Progenitor cell of endocrine pancreas (in vitro differentiated cells): ENCODE results near the gene HPCAL1. TPM values are rescaled to one million over a fixed set of nuclear protein-coding genes. Genes with fewer than 3 reads are reported as not detected.

Source experiments
- DNase-seq: peaks from one replicate; pipeline ENCODE4 v3.0.0; 2021; ENCODE audit warnings: low spot score; ENCODE audit not compliant: unreplicated experiment
- H3K27ac Mint-ChIP-seq: 2 replicates; pipeline ENCODE4 v1.8.0; 2021; ENCODE audit warnings: mild to moderate bottlenecking, moderate library complexity, mixed read lengths
- H3K27me3 Mint-ChIP-seq: 2 replicates; pipeline ENCODE4 v1.8.0; 2021; ENCODE audit warnings: mixed read lengths
- H3K36me3 Mint-ChIP-seq: 2 replicates; pipeline ENCODE4 v1.8.0; 2022; ENCODE audit warnings: mixed read lengths; ENCODE audit not compliant: insufficient read depth
- H3K4me1 Mint-ChIP-seq: 2 replicates; pipeline ENCODE4 v1.8.0; 2021; ENCODE audit warnings: low read depth, mixed read lengths
- H3K4me3 Mint-ChIP-seq: 2 replicates; pipeline ENCODE4 v1.8.0; 2021; ENCODE audit warnings: low read depth, mild to moderate bottlenecking, moderate library complexity, mixed read lengths
- H3K9me3 Mint-ChIP-seq: 2 replicates; pipeline ENCODE4 v1.8.0; 2021; ENCODE audit warnings: low read depth, mixed read lengths
- CTCF ChIP-seq: fragments of 200-600 bp; sonication (generic); IDR thresholded peaks from one replicate; pipeline ENCODE4 v1.5.0; 2021; ENCODE audit warnings: antibody characterized with exemption, mild to moderate bottlenecking; ENCODE audit not compliant: unreplicated experiment
- total RNA-seq: library from RNA; stranded (reverse); gene quantifications from 2 replicates; pipeline ENCODE4 v1.2.1, GENCODE V29; 2021

HPCAL1 gene
- total RNA-seq, 1 donor from 2014 or later, result 16.5 TPM

- H3K4me3 Mint-ChIP-seq, result no peak overlapping the region
- TF ChIP-seq CTCF, result no peak
- no peaks in the 10 kb centered on the region for H3K9me3 Mint-ChIP-seq
- no peaks in the 10 kb centered on the region for H3K27me3 Mint-ChIP-seq
- no peak overlapping the region for H3K27ac Mint-ChIP-seq
- no peak for DNase-seq
- peaks cover 14% of the 10 kb centered on the region for H3K4me1 Mint-ChIP-seq
- H3K36me3 Mint-ChIP-seq, result no peaks in the 10 kb centered on the region
Measured at GRCh38 chr2:10374362-10374943, 71.7 kb downstream of the HPCAL1 start.

- no peaks in the 10 kb centered on the region for H3K36me3 Mint-ChIP-seq
- DNase-seq, result no peak
- H3K4me1 Mint-ChIP-seq, result peaks cover 6% of the 10 kb centered on the region
- peaks cover 2% of the 10 kb centered on the region for H3K27me3 Mint-ChIP-seq
- no peak for TF ChIP-seq CTCF
- no peak overlapping the region for H3K27ac Mint-ChIP-seq
- H3K9me3 Mint-ChIP-seq, result no peaks in the 10 kb centered on the region
- no peak overlapping the region for H3K4me3 Mint-ChIP-seq
Measured at GRCh38 chr2:10375570-10376281, 73.0 kb downstream of the HPCAL1 start.

GRCh38 chr2:10377052-10377746, 74.5 kb downstream of the HPCAL1 start:
- Mint-ChIP-seq H3K27ac (no peak overlapping the region), H3K36me3 (no peaks in the 10 kb centered on the region), H3K4me1 (peaks cover 5% of the 10 kb centered on the region), H3K9me3 (no peaks in the 10 kb centered on the region), H3K27me3 (peaks cover 9% of the 10 kb centered on the region), H3K4me3 (no peak overlapping the region)
- TF ChIP-seq CTCF, result no peak
- DNase-seq, result no peak

GRCh38 chr2:10377747-10378085, 75.0 kb downstream of the HPCAL1 start:
- no peak for TF ChIP-seq CTCF
- H3K4me3 Mint-ChIP-seq, result no peak overlapping the region
- DNase-seq, result no peak
- H3K36me3 Mint-ChIP-seq, result no peaks in the 10 kb centered on the region
- no peaks in the 10 kb centered on the region for H3K9me3 Mint-ChIP-seq
- peaks cover 5% of the 10 kb centered on the region for H3K4me1 Mint-ChIP-seq
- no peak overlapping the region for H3K27ac Mint-ChIP-seq
- peaks cover 9% of the 10 kb centered on the region for H3K27me3 Mint-ChIP-seq

- no peaks in the 10 kb centered on the region for H3K9me3 Mint-ChIP-seq
- peaks cover 9% of the 10 kb centered on the region for H3K27me3 Mint-ChIP-seq
- TF ChIP-seq CTCF, result no peak
- H3K4me1 Mint-ChIP-seq, result peaks cover 5% of the 10 kb centered on the region
- H3K36me3 Mint-ChIP-seq, result no peaks in the 10 kb centered on the region
- H3K27ac Mint-ChIP-seq, result no peak overlapping the region
- no peak for DNase-seq
- H3K4me3 Mint-ChIP-seq, result no peak overlapping the region
Measured at GRCh38 chr2:10378189-10378588, 75.5 kb downstream of the HPCAL1 start.
